ENCODE results near the gene GNA15.

GNA15 gene

GRCh38 chr19:3107658-3108057 lies 28.2 kb upstream of the GNA15 start:
- no peak for DNase-seq

GRCh38 chr19:3108775-3109174 lies 27.1 kb upstream of the GNA15 start:
- no peak for DNase-seq

GRCh38 chr19:3109491-3109890 lies 26.3 kb upstream of the GNA15 start:
- DNase-seq = no peak

GRCh38 chr19:3110126-3110825 lies 25.6 kb upstream of the GNA15 start:
- DNase-seq = no peak

- DNase-seq = no peak
Measured at GRCh38 chr19:3111586-3112247, 24.1 kb upstream of the GNA15 start.

GRCh38 chr19:3112375-3113099 lies 23.3 kb upstream of the GNA15 start:
- DNase-seq = no peak

- DNase-seq = no peak
Measured at GRCh38 chr19:3113100-3114017, 22.5 kb upstream of the GNA15 start.

GRCh38 chr19:3114018-3114726 lies 21.7 kb upstream of the GNA15 start:
- no peak for DNase-seq

- DNase-seq = no peak
Measured at GRCh38 chr19:3114811-3115210, 21.0 kb upstream of the GNA15 start.

GRCh38 chr19:3115411-3115810 lies 20.4 kb upstream of the GNA15 start:
- no peak for DNase-seq

GRCh38 chr19:3115916-3116602 lies 19.8 kb upstream of the GNA15 start:
- no peak for DNase-seq

- no peak for DNase-seq
Measured at GRCh38 chr19:3116621-3117020, 19.2 kb upstream of the GNA15 start.

- DNase-seq = no peak
Measured at GRCh38 chr19:3117716-3118115, 18.1 kb upstream of the GNA15 start.

GRCh38 chr19:3118232-3119070 lies 17.4 kb upstream of the GNA15 start:
- no peak for DNase-seq

GRCh38 chr19:3119071-3119595 lies 16.7 kb upstream of the GNA15 start:
- no peak for DNase-seq

- no peak for DNase-seq
Measured at GRCh38 chr19:3119693-3120380, 16.0 kb upstream of the GNA15 start.

- no peak for DNase-seq
Measured at GRCh38 chr19:3120611-3121276, 15.1 kb upstream of the GNA15 start.

- no peak for DNase-seq
Measured at GRCh38 chr19:3121396-3121795, 14.4 kb upstream of the GNA15 start.

GRCh38 chr19:3121821-3122511 lies 13.9 kb upstream of the GNA15 start:
- DNase-seq = no peak
